HS-27A (cell line): ENCODE results near the gene SUPT20H.
"Not testable (repeated sequence)": the region's sequence is repeated elsewhere in the genome, so short reads cannot be mapped to it uniquely, and the experiment has no call there.

Experiments
- DNase-seq: peaks from one replicate; pipeline ENCODE4 v3.0.0-alpha.2; 2012; ENCODE audit warnings: low read depth, missing footprints

Gene SUPT20H

GRCh38 chr13:37069597-37070103, 10.2 kb upstream of the SUPT20H start:
- no peak for DNase-seq

- no peak for DNase-seq
Observed at GRCh38 chr13:37068962-37069361, 9.5 kb upstream of the SUPT20H start.

GRCh38 chr13:37067874-37068273, 8.4 kb upstream of the SUPT20H start:
- DNase-seq = no peak

GRCh38 chr13:37065890-37066526, 6.5 kb upstream of the SUPT20H start:
- no peak for DNase-seq

- DNase-seq = no peak
Observed at GRCh38 chr13:37059848-37060192, 332 bp upstream of the SUPT20H start.

GRCh38 chr13:37056228-37056627, 3.3 kb downstream of the SUPT20H start:
- not testable (repeated sequence) for DNase-seq

GRCh38 chr13:37053111-37053510, 6.4 kb downstream of the SUPT20H start:
- not testable (repeated sequence) for DNase-seq

- DNase-seq = no peak
Observed at GRCh38 chr13:37049810-37050209, 9.7 kb downstream of the SUPT20H start.

GRCh38 chr13:37047846-37048245, 11.6 kb downstream of the SUPT20H start:
- no peak for DNase-seq

- no peak for DNase-seq
Observed at GRCh38 chr13:37047032-37047431, 12.5 kb downstream of the SUPT20H start.

- no peak for DNase-seq
Observed at GRCh38 chr13:37046062-37046461, 13.4 kb downstream of the SUPT20H start.

GRCh38 chr13:37040789-37041188, 18.7 kb downstream of the SUPT20H start:
- no peak for DNase-seq

GRCh38 chr13:37039896-37040295, 19.6 kb downstream of the SUPT20H start:
- no peak for DNase-seq

GRCh38 chr13:37037241-37037640, 22.2 kb downstream of the SUPT20H start:
- DNase-seq = no peak

- no peak for DNase-seq
Observed at GRCh38 chr13:37029617-37030016, 29.9 kb downstream of the SUPT20H start.

GRCh38 chr13:37027639-37028038, 31.8 kb downstream of the SUPT20H start:
- DNase-seq = no peak

- DNase-seq = no peak
Observed at GRCh38 chr13:37026771-37027170, 32.7 kb downstream of the SUPT20H start.

GRCh38 chr13:37023871-37024270, 35.6 kb downstream of the SUPT20H start:
- no peak for DNase-seq

GRCh38 chr13:37014609-37015008, 44.9 kb downstream of the SUPT20H start:
- no peak for DNase-seq

GRCh38 chr13:37011788-37012187, 47.7 kb downstream of the SUPT20H start:
- no peak for DNase-seq

GRCh38 chr13:37011002-37011401, 48.5 kb downstream of the SUPT20H start:
- no peak for DNase-seq

- no peak for DNase-seq
Observed at GRCh38 chr13:37010424-37010823, 49.1 kb downstream of the SUPT20H start.

- DNase-seq = no peak
Observed at GRCh38 chr13:37009692-37010091, 49.8 kb downstream of the SUPT20H start.

GRCh38 chr13:37001921-37002250, 57.6 kb downstream of the SUPT20H start:
- DNase-seq = no peak
